HepG2 (cell line): ENCODE measurements around the gene DPH1. TPM values are rescaled to one million over a fixed set of nuclear protein-coding genes. Genes with fewer than 3 reads are reported as not detected.

Experiments
- ATAC-seq: fragments of 200-7000 bp; cut with Tn5 transposase; 3 replicates; pipeline ENCODE4 v1.9.1; 2020; ENCODE audit warnings: mild to moderate bottlenecking, moderate library complexity
- Bru-seq: library from RNA; stranded (reverse); fragments of 400-500 nt; gene quantifications from one replicate; lab custom pipeline; 2021; lab: Mats Ljungman, UMichigan
- BruChase-seq, 2 experiments: library from RNA; stranded (reverse); fragments of 400-500 nt; gene quantifications; one replicate each; lab custom pipeline; 2021; lab: Mats Ljungman, UMichigan
- BruUV-seq: library from RNA; stranded (reverse); fragments of 400-500 nt; replicated peaks from 2 replicates; lab custom pipeline; 2021; lab: Mats Ljungman, UMichigan
- CTCF ChIA-PET: fragments of 300-600 bp; formaldehyde crosslinking; extraction: SDS; loops from one replicate; lab custom pipeline; 2021; ENCODE audit warnings: low total read pairs, inconsistent platforms, low intra/inter-chr PET ratio; lab: Yijun Ruan, JAX
- POLR2A ChIA-PET: fragments of 350-600 bp; sonication (Branson Sonifier 250); formaldehyde crosslinking; loops from one replicate; lab custom pipeline; 2020; ENCODE audit warnings: antibody characterized with exemption, inconsistent platforms; lab: Yijun Ruan, JAX
- DNase-seq: peaks from one replicate; pipeline ENCODE4 v3.0.0-alpha.2; 2015; ENCODE audit warnings: low spot score
- FAIRE-seq: peaks from 3 replicates; lab custom pipeline; 2011; peaks lifted over from hg19 to GRCh38; lab: Jason Lieb, UNC
- H2AFZ ChIP-seq: one replicate; pipeline ENCODE4 v1.6.1; 2011; ENCODE audit warnings: low read length, inconsistent platforms
- H3K27ac ChIP-seq: fragments of 300-600 bp; 3 replicates; pipeline ENCODE4 v1.8.0; 2011; ENCODE audit warnings: mixed run types, mild to moderate bottlenecking, mixed read lengths, low read length, inconsistent platforms; ENCODE audit not compliant: insufficient read depth; ENCODE audit errors: extremely low read length
- H3K27me3 ChIP-seq, 2 experiments: fragments of 200-600 bp in 1 of 2; 2 replicates in 1 of 2; 3 replicates in 1 of 2; pipeline versions ENCODE4 v1.6.0 to v1.8.0; 2011; ENCODE audit warnings: low read length in 2 of 2, mild to moderate bottlenecking in 2 of 2, moderate library complexity in 2 of 2, inconsistent platforms in 1 of 2; ENCODE audit not compliant: insufficient read depth in 2 of 2, control insufficient read depth in 1 of 2
- H3K36me3 ChIP-seq, 2 experiments: fragments of 200-600 bp in 1 of 2; replicated peaks in 1 of 2; 2 replicates in 1 of 2; 3 replicates in 1 of 2; pipeline versions ENCODE4 v1.5.1 to v1.8.0; 2011; ENCODE audit warnings: low read length in 2 of 2, inconsistent platforms in 1 of 2; ENCODE audit not compliant: insufficient read depth in 2 of 2, control insufficient read depth in 1 of 2
- H3K4me1 ChIP-seq: 2 replicates; pipeline ENCODE4 v1.5.1; 2012; ENCODE audit warnings: low read length, inconsistent platforms; ENCODE audit not compliant: insufficient read depth
- H3K4me2 ChIP-seq: 2 replicates; pipeline ENCODE4 v1.6.0; 2011; ENCODE audit warnings: low read depth, low read length, inconsistent platforms
- H3K4me3 ChIP-seq, 3 experiments: fragments of 200-600 bp in 1 of 3; sonication (generic), shearing (Covaris generic) in 1 of 3; replicated peaks in 1 of 3; 2 replicates each; pipeline ENCODE4 v1.5.1; 2011 to 2016; ENCODE audit warnings: low read length in 3 of 3, inconsistent platforms in 2 of 3, low read depth in 2 of 3, mild to moderate bottlenecking in 2 of 3, control low read depth in 1 of 3, mixed read lengths in 1 of 3; ENCODE audit not compliant: insufficient read depth in 1 of 3
- H3K79me2 ChIP-seq: one replicate; pipeline ENCODE4 v1.6.1; 2011; ENCODE audit warnings: low read length, inconsistent platforms; ENCODE audit not compliant: insufficient read depth
- H3K9ac ChIP-seq: 2 replicates; pipeline ENCODE4 v1.6.0; 2011; ENCODE audit warnings: mild to moderate bottlenecking, low read depth, low read length, inconsistent platforms; ENCODE audit not compliant: insufficient read depth
- H3K9me3 ChIP-seq: 2 replicates; pipeline ENCODE4 v1.5.1; 2012; ENCODE audit warnings: mild to moderate bottlenecking, low read length
- H4K20me1 ChIP-seq: 2 replicates; pipeline ENCODE4 v1.6.0; 2011; ENCODE audit warnings: inconsistent platforms, mild to moderate bottlenecking, low read length, moderate library complexity; ENCODE audit not compliant: insufficient read depth
- AHR ChIP-seq: IDR thresholded peaks from 2 replicates; pipeline ENCODE4 v1.6.1; 2018; ENCODE audit warnings: missing genetic modification reagents, missing compliant biosample characterization
- BATF2 ChIP-seq: sonication (generic); formaldehyde crosslinking; IDR thresholded peaks from 2 replicates; pipeline ENCODE4 v1.8.0; 2022; ENCODE audit warnings: mild to moderate bottlenecking, missing genetic modification reagents, moderate library complexity
- FOXP4 ChIP-seq: sonication (generic); formaldehyde crosslinking; IDR thresholded peaks from 2 replicates; pipeline ENCODE4 v1.4.0; 2020; ENCODE audit warnings: missing genetic modification reagents
- NKX3-1 ChIP-seq: sonication (generic); formaldehyde crosslinking; IDR thresholded peaks from 2 replicates; pipeline ENCODE4 v1.5.0; 2020; ENCODE audit warnings: missing genetic modification reagents
- NR2C2 ChIP-seq: sonication (generic); formaldehyde crosslinking; IDR thresholded peaks from 2 replicates; pipeline ENCODE4 v1.4.0; 2020; ENCODE audit warnings: missing genetic modification reagents, mild to moderate bottlenecking, moderate library complexity, borderline replicate concordance
- RBM39 ChIP-seq: fragments of 200-400 bp; formaldehyde crosslinking; IDR thresholded peaks from one replicate; pipeline ENCODE4 v1.6.1; 2018; ENCODE audit warnings: antibody characterized with exemption, mild to moderate bottlenecking, low read depth, low read length; ENCODE audit not compliant: poor library complexity, severe bottlenecking
- REPIN1 ChIP-seq: sonication (generic); formaldehyde crosslinking; IDR thresholded peaks from 2 replicates; pipeline ENCODE4 v1.8.0; 2022; ENCODE audit warnings: missing genetic modification reagents, low read depth, mild to moderate bottlenecking, borderline replicate concordance
- SALL2 ChIP-seq: sonication (generic); formaldehyde crosslinking; IDR thresholded peaks from 2 replicates; pipeline ENCODE4 v1.8.1; 2023; ENCODE audit warnings: mild to moderate bottlenecking, missing genetic modification reagents, inconsistent platforms
- SIX4 ChIP-seq: sonication (generic); formaldehyde crosslinking; IDR thresholded peaks from 2 replicates; pipeline ENCODE4 v1.4.0; 2020; ENCODE audit warnings: missing genetic modification reagents
- ZBTB34 ChIP-seq: sonication (generic); formaldehyde crosslinking; IDR thresholded peaks from 2 replicates; pipeline ENCODE4 v1.8.0; 2022; ENCODE audit warnings: mild to moderate bottlenecking, missing genetic modification reagents
- ZNF619 ChIP-seq: sonication (generic); formaldehyde crosslinking; IDR thresholded peaks from 2 replicates; pipeline ENCODE4 v1.4.0; 2020; ENCODE audit warnings: mild to moderate bottlenecking, missing genetic modification reagents
- WGBS: methylation state at CpG from one replicate; pipeline ENCODE4 v1.1.6; 2017; ENCODE audit warnings: low lambda C conversion rate; 5-methylcytosine and 5-hydroxymethylcytosine counted together
- in situ Hi-C: cut with HindIII; loops from 2 replicates; pipeline ENCODE4 v1.10.0; 2017; ENCODE audit warnings: low pct_unique_long_range_greater_than_20kb; ENCODE audit not compliant: extremely low pct_ligation_motif_present
- intact Hi-C: fragments of 100-400 bp; cut with micrococcal nuclease; formaldehyde crosslinking; loops from one replicate; pipeline ENCODE4 v1.10.0; 2022; ENCODE audit not compliant: unreplicated experiment
- long read RNA-seq, 2 experiments: library from RNA in 1 of 2; library from polyadenylated mRNA in 1 of 2; stranded (forward) in 1 of 2; unstranded in 1 of 2; transcript quantifications; one replicate each; pipeline ENCODE4 v2.0.0, GENCODE V29; 2019 to 2022
- polyA minus RNA-seq, 3 experiments: library from RNA; depleted of rRNA, polyadenylated mRNA; stranded (reverse); fragments of >200 nt; gene quantifications; 2 replicates each; pipeline ENCODE4 v1.2.3, GENCODE V29; 2011; ENCODE audit warnings: low replicate concordance in 1 of 3
- polyA plus RNA-seq, 8 experiments: library from polyadenylated mRNA; depleted of rRNA in 3 of 8; stranded (reverse) in 7 of 8; unstranded in 1 of 8; fragments of >200 nt; fragmentation: Illumina TruSeq in 4 of 8; extraction: Trizol in 4 of 8; gene quantifications; 2 replicates each; pipeline versions ENCODE4 v1.2.1 to v1.2.3, GENCODE V29; 2011 to 2016; ENCODE audit warnings: low read depth in 4 of 8, missing spikeins in 1 of 8, mixed read lengths in 1 of 8; ENCODE audit not compliant: insufficient read depth in 1 of 8
- total RNA-seq, 5 experiments: library from RNA; depleted of rRNA; stranded (reverse); fragments of >200 nt; fragmentation: Illumina TruSeq; extraction: Trizol; gene quantifications; 2 replicates each; pipeline ENCODE4 v1.2.3, GENCODE V29; 2016; ENCODE audit warnings: low read depth in 1 of 5

DPH1 gene
- 14.5 and 25.3 TPM in 2 replicates for total RNA-seq (2016; rRNA removed; fragmentation: Illumina TruSeq; extraction: Trizol)
- 12.1 and 14.2 TPM in 2 replicates for total RNA-seq (2016; cell fraction: cytosol; rRNA removed; fragmentation: Illumina TruSeq; extraction: Trizol; ENCODE audit: low read depth)
- 12.8 and 22.5 TPM in 2 replicates for total RNA-seq (2016; cell fraction: insoluble cytoplasmic fraction; rRNA removed; fragmentation: Illumina TruSeq; extraction: Trizol)
- 10.3 and 14.0 TPM in 2 replicates for total RNA-seq (2016; cell fraction: membrane; rRNA removed; fragmentation: Illumina TruSeq; extraction: Trizol)
- total RNA-seq (2016; cell fraction: nucleus; rRNA removed; fragmentation: Illumina TruSeq; extraction: Trizol): 16.5 and 22.6 TPM in 2 replicates
- polyA plus RNA-seq (2011; rRNA removed): 42.8 and 49.5 TPM in 2 replicates
- 18.9 and 24.7 TPM in 2 replicates for polyA plus RNA-seq (2011; cell fraction: cytosol; rRNA removed)
- polyA plus RNA-seq (2011; cell fraction: nucleus; rRNA removed): 184 and 197 TPM in 2 replicates
- polyA plus RNA-seq (2012): 22.1 and 23.1 TPM in 2 replicates
- 2.9 and 3.9 TPM in 2 replicates for polyA plus RNA-seq (2016; cell fraction: cytosol; fragmentation: Illumina TruSeq; extraction: Trizol; ENCODE audit: low read depth)
- polyA plus RNA-seq (2016; cell fraction: insoluble cytoplasmic fraction; fragmentation: Illumina TruSeq; extraction: Trizol; ENCODE audit: low read depth): 12.2 and 15.0 TPM in 2 replicates
- polyA plus RNA-seq (2016; cell fraction: membrane; fragmentation: Illumina TruSeq; extraction: Trizol; ENCODE audit: low read depth): 3.9 and 4.7 TPM in 2 replicates
- polyA plus RNA-seq (2016; cell fraction: nucleus; fragmentation: Illumina TruSeq; extraction: Trizol; ENCODE audit: insufficient read depth, low read depth): 54.3 and 66.6 TPM in 2 replicates
- polyA minus RNA-seq (2011; rRNA and poly(A)+ RNA removed; ENCODE audit: low replicate concordance): 82.1 and 106 TPM in 2 replicates
- 15.1 and 19.0 TPM in 2 replicates for polyA minus RNA-seq (2011; cell fraction: cytosol; rRNA and poly(A)+ RNA removed)
- 33.1 and 46.4 TPM in 2 replicates for polyA minus RNA-seq (2011; cell fraction: nucleus; rRNA and poly(A)+ RNA removed)
- percentile 64 among the genes with signal in this experiment for Bru-seq, nascent RNA
- BruChase-seq, experiment 1, labeled RNA remaining after a 6-hour chase: percentile 80 among the genes with signal in this experiment
- percentile 73 among the genes with signal in this experiment for BruChase-seq, experiment 2, labeled RNA remaining after a 2-hour chase
- long read RNA-seq, experiment 1, transcript DPH1-201 (13 exons, 2,221 nt): major isoform, 13 of 29 reads
- long read RNA-seq, experiment 1, partial matches to known transcripts: 7 of 29 reads
- long read RNA-seq, experiment 1, other reads (novel, unspliced or antisense): 4 of 29 reads
- long read RNA-seq, experiment 2, transcript DPH1-201 (13 exons, 2,221 nt): major isoform, 35 of 96 reads
- long read RNA-seq, experiment 2, partial matches to known transcripts: 14 of 96 reads
- long read RNA-seq, experiment 2, other reads (novel, unspliced or antisense): 37 of 96 reads

- Histone ChIP-seq H3K4me1 (peaks cover 32% of the 10 kb centered on the region), H3K9me3 (no peaks in the 10 kb centered on the region), H3K4me3 (peak within 1 kb of the TSS; percentile 89 to 98 (median 96)), H3K79me2 (peaks cover 6% of the 10 kb centered on the region), H3K36me3 (peaks cover 3 to 8% of the 10 kb centered on the region in 2 experiments; a peak in 4 of 5 replicates), H3K27me3 (peaks cover 0 to 24% of the 10 kb centered on the region in 2 experiments; a peak in 2 of 5 replicates), H3K9ac (peak within 1 kb of the TSS; percentile 87), H3K4me2 (peak within 1 kb of the TSS; percentile 87), H4K20me1 (peaks cover 4% of the 10 kb centered on the region), H2AFZ (no peak within 1 kb of the TSS), H3K27ac (peak within 1 kb of the TSS; percentile 52)
- in situ Hi-C loops: loop anchor here (5.0 to 25.0 kb wide), 2 partner anchors 123 to 318 kb away; partner anchors contain the start of genes TLCD2 and WDR81
- WGBS: 1% methylated on average over 20 of the region's 59 CpGs
- BruUV-seq: TSS peak; percentile 78
- ATAC-seq (peak; percentile 94), DNase-seq (peak; percentile 92), FAIRE-seq (peak; percentile 99)
- POLR2A ChIA-PET: interaction anchor here (0.6 to 1.9 kb wide), 3 partner anchors 33 to 73 kb away, joined by 3 to 4 read pairs (median 4); no protein-coding TSS in a partner anchor
- CTCF ChIA-PET: interaction anchor here (0.8 to 1.4 kb wide), 2 partner anchors 121 to 147 kb away, joined by 4 to 15 read pairs; no protein-coding TSS in a partner anchor
- intact Hi-C loops: loop anchor here (10.0 kb wide), 2 partner anchors 55 to 145 kb away; no protein-coding TSS in a partner anchor
- TF ChIP-seq NR2C2 (peak; percentile 75), REPIN1 (CRISPR knock-in tag) (peak; percentile 1; the same call in 1 of the 2 replicates), ZBTB34 (CRISPR knock-in tag) (no peak), NKX3-1 (CRISPR knock-in tag) (0 out of 2 replicates have a peak, but pooled peaks have one; percentile 39), ZNF619 (0 out of 2 replicates have a peak, but pooled peaks have one; percentile 62), BATF2 (CRISPR knock-in tag) (peak; percentile 76), SALL2 (peak; percentile 83; the same call in 1 of the 2 replicates), AHR (CRISPR knock-in tag) (peak; percentile 13; the same call in 1 of the 2 replicates), RBM39 (peak; percentile 96), FOXP4 (CRISPR knock-in tag) (peak; percentile 50; the same call in 1 of the 2 replicates), SIX4 (CRISPR knock-in tag) (peak; percentile 30; the same call in 1 of the 2 replicates)
These were observed at the start of gene DPH1 for GRCh38 chr17:2029911-2030778. Gene DPH1, plus strand, starts transcription at chr17:2030153. Its CDS starts 17 bp downstream, at chr17:2030170.
